ENCODE data around the gene CMIP.

The CMIP gene

DNA sequence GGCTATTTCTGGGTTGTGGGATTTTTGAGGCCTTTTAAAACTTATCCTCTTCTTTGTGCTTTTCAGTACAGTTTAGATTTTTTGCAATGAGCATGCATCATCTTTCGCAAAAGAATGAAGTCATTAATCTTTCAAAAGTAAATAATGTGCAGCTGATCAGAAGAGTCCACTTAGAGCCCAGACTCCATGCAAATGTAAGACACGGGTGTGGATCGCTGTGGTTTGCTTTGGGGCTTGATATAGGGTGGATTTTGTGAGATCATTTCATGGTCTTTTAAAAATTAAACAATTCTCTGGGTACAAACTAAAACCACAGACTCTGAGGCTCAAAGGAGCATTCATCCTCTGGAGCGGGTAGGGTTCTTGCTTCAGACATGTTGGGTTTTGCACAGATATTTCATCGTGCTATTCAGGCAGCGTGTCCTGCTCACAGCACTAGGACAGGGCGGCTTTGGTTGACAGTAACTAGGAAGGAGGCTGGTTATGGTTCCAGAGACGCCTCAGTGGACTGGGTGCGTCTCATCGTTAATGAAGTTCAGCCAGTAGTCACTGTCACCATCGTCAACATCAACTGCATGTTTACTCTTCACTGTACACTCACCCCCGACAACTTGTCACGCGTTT, 205.1 kb downstream of the CMIP start:
- peak overlapping the region; percentile 4 for H2AK5ac ChIP-seq (ENCODE audit: low read length)
- peaks cover 23% of the 10 kb centered on the region in 2 experiments for H3K36me3 ChIP-seq (ENCODE audit: control insufficient read depth in 1 of 2, insufficient read depth in 2 of 2, low read length in 2 of 2)
- H4K12ac ChIP-seq (ENCODE audit: low read depth, low read length): no peak overlapping the region
- H3K9me3 ChIP-seq (ENCODE audit: insufficient read depth, low read depth, low read length): no peaks in the 10 kb centered on the region
- H3K4me2 ChIP-seq (ENCODE audit: low read length): no peak overlapping the region
- no peak overlapping the region for H2BK12ac ChIP-seq (ENCODE audit: low read length)
- H3K14ac ChIP-seq (ENCODE audit: low read length): no peak overlapping the region
- H3K27ac ChIP-seq (ENCODE audit: low read depth, low read length): no peak overlapping the region
- no peak overlapping the region for H4K91ac ChIP-seq (ENCODE audit: low read depth, low read length)
- peaks cover 8% of the 10 kb centered on the region for H3K79me2 ChIP-seq (ENCODE audit: control insufficient read depth, insufficient read depth, low read length, poor library complexity)
- peak overlapping the region; percentile 35 for H3K18ac ChIP-seq (ENCODE audit: low read length)
- H3K4me1 ChIP-seq (ENCODE audit: control insufficient read depth in 1 of 2, insufficient read depth in 2 of 2, low read length in 2 of 2): peaks cover 21 to 34% of the 10 kb centered on the region in 2 experiments
- no peak overlapping the region for H3K23ac ChIP-seq (ENCODE audit: low read length)
- no peak overlapping the region for H2BK5ac ChIP-seq (ENCODE audit: low read depth, low read length, poor library complexity)
- no peak overlapping the region for H4K8ac ChIP-seq (ENCODE audit: low read depth, low read length)
- no peak overlapping the region for H2BK120ac ChIP-seq (ENCODE audit: insufficient read depth, low read length, poor library complexity)
- no peaks in the 10 kb centered on the region for H3K27me3 ChIP-seq (ENCODE audit: insufficient read depth, low read length)
- no peak overlapping the region for H3K9ac ChIP-seq (ENCODE audit: low read length)
- peaks cover 17% of the 10 kb centered on the region for H3K79me1 ChIP-seq (ENCODE audit: low read length)
- no peak overlapping the region for H2AFZ ChIP-seq (ENCODE audit: insufficient read depth, low read length, poor library complexity)
- no CpG with 5 or more reads among the region's 14 CpGs for WGBS (ENCODE audit: extremely low coverage, insufficient coverage, insufficient read length)
- H3K4me3 ChIP-seq (ENCODE audit: low read depth, low read length): no peak overlapping the region
- peak overlapping the region; percentile 8 for H3K4ac ChIP-seq (ENCODE audit: low read depth, low read length)
- no peak for DNase-seq

DNA sequence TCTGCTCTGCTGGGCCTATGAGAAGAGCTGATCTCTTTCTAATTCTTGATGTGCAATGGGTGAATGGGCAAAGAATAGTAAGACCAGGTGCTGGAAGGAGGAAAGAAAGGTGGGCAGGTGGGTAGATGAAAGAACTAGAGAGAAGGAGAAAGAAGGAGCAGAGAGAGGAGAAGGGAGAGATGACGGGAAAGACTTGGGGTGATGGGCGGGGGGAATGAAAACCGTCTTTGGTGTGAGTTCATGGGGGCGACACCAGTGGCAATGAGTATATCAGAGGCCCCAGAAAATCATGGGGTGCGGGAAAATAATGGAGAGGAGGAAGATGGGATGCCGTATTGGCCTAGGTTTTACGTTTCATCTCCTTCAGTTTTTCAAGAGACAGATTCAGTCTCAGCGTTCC, 205.7 kb downstream of the CMIP start:
- no peak overlapping the region for H2AFZ ChIP-seq (ENCODE audit: insufficient read depth, low read length, poor library complexity)
- no peak overlapping the region for H3K27ac ChIP-seq (ENCODE audit: low read depth, low read length)
- peaks cover 19 to 31% of the 10 kb centered on the region in 2 experiments for H3K4me1 ChIP-seq (ENCODE audit: control insufficient read depth in 1 of 2, insufficient read depth in 2 of 2, low read length in 2 of 2)
- no peak overlapping the region for H4K8ac ChIP-seq (ENCODE audit: low read depth, low read length)
- no peak overlapping the region for H3K23ac ChIP-seq (ENCODE audit: low read length)
- no peaks in the 10 kb centered on the region for H3K27me3 ChIP-seq (ENCODE audit: insufficient read depth, low read length)
- H3K9ac ChIP-seq (ENCODE audit: low read length): no peak overlapping the region
- DNase-seq: no peak
- H3K4ac ChIP-seq (ENCODE audit: low read depth, low read length): peak overlapping the region; percentile 8
- H3K4me2 ChIP-seq (ENCODE audit: low read length): no peak overlapping the region
- no peaks in the 10 kb centered on the region for H3K9me3 ChIP-seq (ENCODE audit: insufficient read depth, low read depth, low read length)
- no peak overlapping the region for H2BK12ac ChIP-seq (ENCODE audit: low read length)
- H2BK120ac ChIP-seq (ENCODE audit: insufficient read depth, low read length, poor library complexity): no peak overlapping the region
- H3K4me3 ChIP-seq (ENCODE audit: low read depth, low read length): no peak overlapping the region
- H3K36me3 ChIP-seq (ENCODE audit: control insufficient read depth in 1 of 2, insufficient read depth in 2 of 2, low read length in 2 of 2): peaks cover 25 to 28% of the 10 kb centered on the region in 2 experiments
- no CpG with 5 or more reads among the region's 8 CpGs for WGBS (ENCODE audit: extremely low coverage, insufficient coverage, insufficient read length)
- H3K79me2 ChIP-seq (ENCODE audit: control insufficient read depth, insufficient read depth, low read length, poor library complexity): peaks cover 8% of the 10 kb centered on the region
- peak overlapping the region; percentile 35 for H3K18ac ChIP-seq (ENCODE audit: low read length)
- H3K79me1 ChIP-seq (ENCODE audit: low read length): peaks cover 17% of the 10 kb centered on the region
- no peak overlapping the region for H2BK5ac ChIP-seq (ENCODE audit: low read depth, low read length, poor library complexity)
- H2AK5ac ChIP-seq (ENCODE audit: low read length): no peak overlapping the region
- H4K12ac ChIP-seq (ENCODE audit: low read depth, low read length): no peak overlapping the region
- no peak overlapping the region for H3K14ac ChIP-seq (ENCODE audit: low read length)
- no peak overlapping the region for H4K91ac ChIP-seq (ENCODE audit: low read depth, low read length)

DNA sequence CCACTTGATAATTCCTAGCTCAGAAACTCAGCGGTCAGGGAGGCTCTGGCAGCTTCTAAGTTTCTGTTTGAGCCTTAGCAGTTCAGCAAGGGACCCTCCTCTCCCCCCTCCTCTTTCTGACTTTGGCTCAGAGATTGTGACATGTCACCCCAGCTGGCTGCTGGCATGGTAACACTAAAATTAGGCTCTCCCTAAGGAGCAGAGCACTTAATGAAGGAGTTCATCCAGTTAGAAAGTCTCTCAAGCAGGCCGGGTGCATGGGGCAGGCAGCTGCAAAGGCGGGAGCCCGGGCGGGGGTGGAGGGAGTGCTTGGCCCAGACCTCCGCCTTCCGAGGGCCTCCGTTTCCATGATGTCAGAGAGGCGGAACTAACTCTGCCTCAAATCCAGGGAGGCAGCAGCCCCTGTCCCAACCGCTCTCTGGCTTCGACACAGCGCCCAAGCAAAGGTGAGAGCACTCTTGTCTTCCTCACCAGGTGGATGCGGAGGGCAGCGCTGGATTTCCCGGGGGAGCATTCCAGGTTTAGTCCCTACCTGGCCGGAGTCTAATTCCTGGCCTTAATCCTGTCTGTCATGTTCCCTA, 206.5 kb downstream of the CMIP start:
- peak overlapping the region; percentile 26 for H2AK5ac ChIP-seq (ENCODE audit: low read length)
- H3K18ac ChIP-seq (ENCODE audit: low read length): peak overlapping the region; percentile 74
- no peak overlapping the region for H3K23ac ChIP-seq (ENCODE audit: low read length)
- no peak overlapping the region for H2BK12ac ChIP-seq (ENCODE audit: low read length)
- no peak overlapping the region for H4K91ac ChIP-seq (ENCODE audit: low read depth, low read length)
- H4K12ac ChIP-seq (ENCODE audit: low read depth, low read length): no peak overlapping the region
- H3K4me1 ChIP-seq (ENCODE audit: control insufficient read depth in 1 of 2, insufficient read depth in 2 of 2, low read length in 2 of 2): peaks cover 19 to 33% of the 10 kb centered on the region in 2 experiments
- H3K27me3 ChIP-seq (ENCODE audit: insufficient read depth, low read length): no peaks in the 10 kb centered on the region
- no CpG with 5 or more reads among the region's 16 CpGs for WGBS (ENCODE audit: extremely low coverage, insufficient coverage, insufficient read length)
- peak overlapping the region; percentile 26 for H4K8ac ChIP-seq (ENCODE audit: low read depth, low read length)
- no peak overlapping the region for H2BK120ac ChIP-seq (ENCODE audit: insufficient read depth, low read length, poor library complexity)
- no peak for DNase-seq
- peak overlapping the region; percentile 9 for H3K4ac ChIP-seq (ENCODE audit: low read depth, low read length)
- no peaks in the 10 kb centered on the region for H3K9me3 ChIP-seq (ENCODE audit: insufficient read depth, low read depth, low read length)
- peak overlapping the region; percentile 39 for H3K14ac ChIP-seq (ENCODE audit: low read length)
- no peak overlapping the region for H2BK5ac ChIP-seq (ENCODE audit: low read depth, low read length, poor library complexity)
- peaks cover 25 to 30% of the 10 kb centered on the region in 2 experiments for H3K36me3 ChIP-seq (ENCODE audit: control insufficient read depth in 1 of 2, insufficient read depth in 2 of 2, low read length in 2 of 2)
- H3K4me3 ChIP-seq (ENCODE audit: low read depth, low read length): no peak overlapping the region
- H3K79me1 ChIP-seq (ENCODE audit: low read length): peaks cover 17% of the 10 kb centered on the region
- H3K4me2 ChIP-seq (ENCODE audit: low read length): no peak overlapping the region
- no peak overlapping the region for H3K27ac ChIP-seq (ENCODE audit: low read depth, low read length)
- peaks cover 8% of the 10 kb centered on the region for H3K79me2 ChIP-seq (ENCODE audit: control insufficient read depth, insufficient read depth, low read length, poor library complexity)
- H2AFZ ChIP-seq (ENCODE audit: insufficient read depth, low read length, poor library complexity): no peak overlapping the region
- no peak overlapping the region for H3K9ac ChIP-seq (ENCODE audit: low read length)

DNA sequence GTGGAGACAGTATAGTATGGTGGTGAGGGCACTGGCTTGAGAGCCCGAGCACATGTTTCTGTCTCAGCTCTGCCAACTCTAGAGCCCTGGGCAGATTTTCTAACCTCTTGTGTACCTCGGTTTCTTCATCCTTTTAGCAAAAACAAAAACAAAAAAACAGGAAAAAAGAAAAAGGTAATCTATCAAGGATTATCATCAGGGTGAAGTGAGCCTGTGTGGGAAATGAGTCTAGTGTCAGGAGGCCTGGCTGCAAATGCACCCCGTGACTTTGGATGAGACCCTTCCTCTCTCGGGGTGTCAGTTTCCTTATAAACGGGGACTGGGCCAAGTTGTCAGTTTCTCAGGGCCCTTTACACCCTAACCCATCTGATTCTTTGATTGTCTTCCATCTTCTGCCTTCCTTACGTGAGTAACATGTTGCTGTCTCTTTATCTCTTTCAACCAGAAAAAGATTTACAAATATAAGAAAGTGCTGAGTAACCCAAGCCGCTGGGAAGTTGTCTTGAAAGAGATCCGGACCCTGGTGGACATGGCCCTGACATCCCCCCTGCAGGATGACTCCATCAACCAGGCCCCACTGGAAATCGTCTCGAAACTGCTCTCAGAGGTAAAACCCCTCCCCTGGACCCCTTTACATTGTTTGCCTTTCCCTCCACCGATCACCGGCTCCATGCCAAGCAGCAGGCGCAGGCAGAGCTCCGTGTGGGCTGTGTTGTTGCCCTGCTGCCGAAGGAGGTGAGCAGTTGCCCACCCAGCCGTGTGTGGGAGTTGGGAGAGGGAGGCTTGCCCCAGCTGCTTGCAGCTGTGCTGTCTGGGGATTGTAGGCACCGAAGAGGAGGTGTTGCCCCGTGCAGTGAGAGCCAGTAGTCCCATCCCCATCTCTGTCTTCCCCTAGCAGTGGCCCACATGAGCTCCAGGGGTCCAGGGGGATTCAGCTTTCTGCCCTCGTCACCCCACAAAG, 207.4 kb downstream of the CMIP start:
- Histone ChIP-seq H3K9ac (ENCODE audit: low read length) (no peak overlapping the region), H3K79me2 (ENCODE audit: control insufficient read depth, insufficient read depth, low read length, poor library complexity) (peaks cover 8% of the 10 kb centered on the region), H3K27me3 (ENCODE audit: insufficient read depth, low read length) (no peaks in the 10 kb centered on the region), H2AFZ (ENCODE audit: insufficient read depth, low read length, poor library complexity) (no peak overlapping the region), H4K91ac (ENCODE audit: low read depth, low read length) (no peak overlapping the region), H3K79me1 (ENCODE audit: low read length) (peaks cover 15% of the 10 kb centered on the region), H2BK120ac (ENCODE audit: insufficient read depth, low read length, poor library complexity) (no peak overlapping the region), H2BK5ac (ENCODE audit: low read depth, low read length, poor library complexity) (no peak overlapping the region), H4K12ac (ENCODE audit: low read depth, low read length) (no peak overlapping the region), H3K4me3 (ENCODE audit: low read depth, low read length) (no peak overlapping the region), H3K18ac (ENCODE audit: low read length) (peak overlapping the region; percentile 2), H3K14ac (ENCODE audit: low read length) (no peak overlapping the region), H4K8ac (ENCODE audit: low read depth, low read length) (no peak overlapping the region), H3K4me1 (ENCODE audit: control insufficient read depth in 1 of 2, insufficient read depth in 2 of 2, low read length in 2 of 2) (peaks cover 20 to 36% of the 10 kb centered on the region in 2 experiments), H2BK12ac (ENCODE audit: low read length) (no peak overlapping the region), H3K9me3 (ENCODE audit: insufficient read depth, low read depth, low read length) (no peaks in the 10 kb centered on the region), H3K23ac (ENCODE audit: low read length) (no peak overlapping the region), H3K27ac (ENCODE audit: low read depth, low read length) (no peak overlapping the region), H3K4ac (ENCODE audit: low read depth, low read length) (no peak overlapping the region), H3K4me2 (ENCODE audit: low read length) (no peak overlapping the region), H2AK5ac (ENCODE audit: low read length) (no peak overlapping the region), H3K36me3 (ENCODE audit: control insufficient read depth in 1 of 2, insufficient read depth in 2 of 2, low read length in 2 of 2) (peaks cover 30% of the 10 kb centered on the region in 2 experiments)
- no peak for DNase-seq
- WGBS (ENCODE audit: extremely low coverage, insufficient coverage, insufficient read length): no CpG with 5 or more reads among the region's 19 CpGs

Data from trophoblast cell (in vitro differentiated cells and primary cell).